ENCODE data around the gene LAMB3. TPM values are rescaled to one million over a fixed set of nuclear protein-coding genes. Genes with fewer than 3 reads are reported as not detected.

The LAMB3 gene
- total RNA-seq, 1 experiment from 2014 or later: 70.2 TPM

- ChIA-PET POLR2A (no interaction called here), RAD21 (ENCODE audit: low non-redundant PET in 1 of 2, low total read pairs in 2 of 2, uncharacterized antibody in 2 of 2, unreplicated experiment in 2 of 2) (interaction anchor here in 1 of 2 experiments (0.6 kb wide), 1 partner anchor 13 kb away, joined by 4 read pairs; no protein-coding TSS in a partner anchor), CTCF (interaction anchor here (1.2 kb wide), 1 partner anchor 151 kb away, joined by 3 read pairs; no protein-coding TSS in a partner anchor)
- no TSS peak for BruUV-seq (replicated peaks)
- Histone ChIP-seq H3K79me2 (ENCODE audit: insufficient read depth, low read length) (no peaks in the 10 kb centered on the region), H3K36me3 (ENCODE audit: control insufficient read depth in 1 of 2, insufficient read depth in 2 of 2, low read length in 2 of 2) (no peaks in the 10 kb centered on the region), H3K4me3 (replicated peaks in 1 of 2; ENCODE audit: low read depth in 1 of 2, low read length in 2 of 2) (no peak overlapping the region), H4K20me1 (ENCODE audit: insufficient read depth) (no peaks in the 10 kb centered on the region), H3K9ac (ENCODE audit: low read length) (no peak overlapping the region), H3K4me1 (ENCODE audit: control insufficient read depth in 1 of 2, insufficient read depth in 2 of 2, low read length in 2 of 2) (0 out of 4 replicates have a peak, but pooled peaks cover 0 to 6% of the 10 kb centered on the region in 2 experiments), H3K4me2 (ENCODE audit: low read length) (no peak overlapping the region), H3K27ac (ENCODE audit: low read depth, low read length) (no peak overlapping the region), H2AFZ (ENCODE audit: low read depth, low read length, poor library complexity, severe bottlenecking) (no peak overlapping the region), H3K9me2 (ENCODE audit: insufficient read depth) (no peaks in the 10 kb centered on the region), H3K27me3 (ENCODE audit: insufficient read depth, low read length) (no peaks in the 10 kb centered on the region), H3K9me3 (ENCODE audit: control insufficient read depth in 1 of 2, insufficient read depth in 1 of 2, low read depth in 1 of 2, low read length in 2 of 2) (no peaks in the 10 kb centered on the region)
- DNase-seq (ENCODE audit: low read depth, low spot score): no peak
- intact Hi-C loops (cut with micrococcal nuclease): no loop called here
- no peak for ATAC-seq
- TF ChIP-seq CBX3 (IDR thresholded peaks at IDR 0.05; ENCODE audit: low read depth) (no peak), ZFX (IDR thresholded peaks at IDR 0.05) (no peak), SIN3A (IDR thresholded peaks at IDR 0.05; ENCODE audit: low read depth) (no peak), EZH2 (IDR thresholded peaks at IDR 0.05) (no peak), SP1 (IDR thresholded peaks at IDR 0.05; ENCODE audit: low read depth) (no peak), CEBPB (IDR thresholded peaks at IDR 0.05; ENCODE audit: low read depth) (no peak), ELF1 (IDR thresholded peaks at IDR 0.05; ENCODE audit: borderline replicate concordance, low read depth) (no peak)
Measured at GRCh38 chr1:209597499-209597898, 54.7 kb downstream of the LAMB3 start.

DNA sequence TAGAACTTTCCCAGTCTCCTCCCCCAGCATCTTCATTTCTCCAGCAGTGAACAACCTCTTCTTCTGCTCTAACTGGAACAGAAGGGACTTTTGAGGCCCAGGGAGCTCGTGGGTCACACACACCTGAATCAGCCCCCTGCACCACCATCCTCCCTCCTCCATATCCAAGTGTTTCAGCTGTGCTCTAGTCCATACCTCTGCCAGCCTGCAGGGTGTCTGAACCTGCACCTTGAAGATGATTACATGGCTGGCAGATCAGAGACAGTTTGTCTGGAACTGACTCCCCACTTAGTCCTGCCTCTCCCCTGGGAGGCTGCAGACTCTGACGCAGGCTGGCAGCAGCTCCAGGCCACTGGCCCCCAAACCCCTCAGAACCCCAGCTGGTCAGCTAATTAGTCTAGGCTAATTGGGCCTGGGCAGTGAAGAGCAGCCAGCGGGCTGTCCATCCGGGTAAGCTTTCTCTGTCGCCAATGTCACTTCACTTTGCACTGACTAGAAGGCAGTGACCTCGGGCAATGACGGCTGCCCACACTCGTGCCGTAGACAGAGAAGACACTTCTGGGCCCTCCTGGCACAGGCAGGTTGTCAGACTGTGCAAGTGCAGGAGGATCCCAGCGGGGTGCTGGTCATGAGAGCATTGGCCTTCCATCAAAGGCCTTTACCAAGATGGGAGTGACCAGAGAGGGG is 56.5 kb downstream of the LAMB3 start:
- H3K4me3 ChIP-seq (replicated peaks in 1 of 2; ENCODE audit: low read depth in 1 of 2, low read length in 2 of 2): no peak overlapping the region
- H3K4me2 ChIP-seq (ENCODE audit: low read length): no peak overlapping the region
- ChIA-PET RAD21 (ENCODE audit: low non-redundant PET in 1 of 2, low total read pairs in 2 of 2, uncharacterized antibody in 2 of 2, unreplicated experiment in 2 of 2) (no interaction called here), POLR2A (no interaction called here), CTCF (no interaction called here)
- no TSS peak for BruUV-seq (replicated peaks)
- no peaks in the 10 kb centered on the region for H3K27me3 ChIP-seq (ENCODE audit: insufficient read depth, low read length)
- H3K36me3 ChIP-seq (ENCODE audit: control insufficient read depth in 1 of 2, insufficient read depth in 2 of 2, low read length in 2 of 2): no peaks in the 10 kb centered on the region
- no peak overlapping the region for H3K27ac ChIP-seq (ENCODE audit: low read depth, low read length)
- no peak for TF ChIP-seq TCF7L2 (IDR thresholded peaks at IDR 0.05; ENCODE audit: borderline replicate concordance, extremely low read depth, insufficient read depth, insufficient read length)
- TF ChIP-seq ZNF274 (IDR thresholded peaks at IDR 0.05; ENCODE audit: low read depth, low read length): no peak
- TF ChIP-seq SRF (IDR thresholded peaks at IDR 0.05; ENCODE audit: low read depth): no peak
- TF ChIP-seq ATF3 (IDR thresholded peaks at IDR 0.05): no peak
- TF ChIP-seq RAD21 (IDR thresholded peaks at IDR 0.05; ENCODE audit: low read depth): no peak
- TF ChIP-seq CBX3 (IDR thresholded peaks at IDR 0.05; ENCODE audit: low read depth): no peak
- no peak for TF ChIP-seq EZH2 (IDR thresholded peaks at IDR 0.05)
- TF ChIP-seq, protein P1, sequence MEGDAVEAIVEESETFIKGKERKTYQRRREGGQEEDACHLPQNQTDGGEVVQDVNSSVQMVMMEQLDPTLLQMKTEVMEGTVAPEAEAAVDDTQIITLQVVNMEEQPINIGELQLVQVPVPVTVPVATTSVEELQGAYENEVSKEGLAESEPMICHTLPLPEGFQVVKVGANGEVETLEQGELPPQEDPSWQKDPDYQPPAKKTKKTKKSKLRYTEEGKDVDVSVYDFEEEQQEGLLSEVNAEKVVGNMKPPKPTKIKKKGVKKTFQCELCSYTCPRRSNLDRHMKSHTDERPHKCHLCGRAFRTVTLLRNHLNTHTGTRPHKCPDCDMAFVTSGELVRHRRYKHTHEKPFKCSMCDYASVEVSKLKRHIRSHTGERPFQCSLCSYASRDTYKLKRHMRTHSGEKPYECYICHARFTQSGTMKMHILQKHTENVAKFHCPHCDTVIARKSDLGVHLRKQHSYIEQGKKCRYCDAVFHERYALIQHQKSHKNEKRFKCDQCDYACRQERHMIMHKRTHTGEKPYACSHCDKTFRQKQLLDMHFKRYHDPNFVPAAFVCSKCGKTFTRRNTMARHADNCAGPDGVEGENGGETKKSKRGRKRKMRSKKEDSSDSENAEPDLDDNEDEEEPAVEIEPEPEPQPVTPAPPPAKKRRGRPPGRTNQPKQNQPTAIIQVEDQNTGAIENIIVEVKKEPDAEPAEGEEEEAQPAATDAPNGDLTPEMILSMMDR (IDR thresholded peaks at IDR 0.05 in 2 of 3, conservative IDR thresholded peaks at IDR 0.05 in 1 of 3; ENCODE audit: borderline replicate concordance in 1 of 3, insufficient read depth in 1 of 3, low read depth in 2 of 3, low read length in 2 of 3): no peak
- TF ChIP-seq, protein P2, sequence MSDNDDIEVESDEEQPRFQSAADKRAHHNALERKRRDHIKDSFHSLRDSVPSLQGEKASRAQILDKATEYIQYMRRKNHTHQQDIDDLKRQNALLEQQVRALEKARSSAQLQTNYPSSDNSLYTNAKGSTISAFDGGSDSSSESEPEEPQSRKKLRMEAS (IDR thresholded peaks at IDR 0.05): no peak
- no peak for TF ChIP-seq YY1 (IDR thresholded peaks at IDR 0.05; ENCODE audit: extremely low read depth, insufficient replicate concordance, low read depth, low read length)
- TF ChIP-seq, protein P3, sequence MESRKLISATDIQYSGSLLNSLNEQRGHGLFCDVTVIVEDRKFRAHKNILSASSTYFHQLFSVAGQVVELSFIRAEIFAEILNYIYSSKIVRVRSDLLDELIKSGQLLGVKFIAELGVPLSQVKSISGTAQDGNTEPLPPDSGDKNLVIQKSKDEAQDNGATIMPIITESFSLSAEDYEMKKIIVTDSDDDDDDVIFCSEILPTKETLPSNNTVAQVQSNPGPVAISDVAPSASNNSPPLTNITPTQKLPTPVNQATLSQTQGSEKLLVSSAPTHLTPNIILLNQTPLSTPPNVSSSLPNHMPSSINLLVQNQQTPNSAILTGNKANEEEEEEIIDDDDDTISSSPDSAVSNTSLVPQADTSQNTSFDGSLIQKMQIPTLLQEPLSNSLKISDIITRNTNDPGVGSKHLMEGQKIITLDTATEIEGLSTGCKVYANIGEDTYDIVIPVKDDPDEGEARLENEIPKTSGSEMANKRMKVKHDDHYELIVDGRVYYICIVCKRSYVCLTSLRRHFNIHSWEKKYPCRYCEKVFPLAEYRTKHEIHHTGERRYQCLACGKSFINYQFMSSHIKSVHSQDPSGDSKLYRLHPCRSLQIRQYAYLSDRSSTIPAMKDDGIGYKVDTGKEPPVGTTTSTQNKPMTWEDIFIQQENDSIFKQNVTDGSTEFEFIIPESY (IDR thresholded peaks at IDR 0.05; ENCODE audit: extremely low read depth, insufficient replicate concordance, low read length): no peak
- H3K4me1 ChIP-seq (ENCODE audit: control insufficient read depth in 1 of 2, insufficient read depth in 2 of 2, low read length in 2 of 2): no peaks in the 10 kb centered on the region
- intact Hi-C loops (cut with micrococcal nuclease): no loop called here
- ATAC-seq (peak; percentile 50; the same call in 1 of the 2 replicates), DNase-seq (ENCODE audit: low read depth, low spot score) (no peak)
- no peaks in the 10 kb centered on the region for H3K9me2 ChIP-seq (ENCODE audit: insufficient read depth)
- H3K79me2 ChIP-seq (ENCODE audit: insufficient read depth, low read length): no peaks in the 10 kb centered on the region
- H4K20me1 ChIP-seq (ENCODE audit: insufficient read depth): no peaks in the 10 kb centered on the region
- no peak overlapping the region for H3K9ac ChIP-seq (ENCODE audit: low read length)
- no peak overlapping the region for H2AFZ ChIP-seq (ENCODE audit: low read depth, low read length, poor library complexity, severe bottlenecking)
- no peaks in the 10 kb centered on the region for H3K9me3 ChIP-seq (ENCODE audit: control insufficient read depth in 1 of 2, insufficient read depth in 1 of 2, low read depth in 1 of 2, low read length in 2 of 2)
